Chondrocyte (in vitro differentiated cells): ENCODE results near the gene LPP. TPM values are rescaled to one million over a fixed set of nuclear protein-coding genes. Genes with fewer than 3 reads are reported as not detected.

Experiments
- DNase-seq: peaks from one replicate; pipeline ENCODE4 v3.0.0; 2021; ENCODE audit warnings: mixed read lengths, low spot score
- H3K27ac Mint-ChIP-seq: one replicate; pipeline ENCODE4 v1.8.0; 2021; ENCODE audit warnings: mild to moderate bottlenecking, moderate library complexity, mixed read lengths; ENCODE audit not compliant: unreplicated experiment
- H3K27me3 Mint-ChIP-seq: 2 replicates; pipeline ENCODE4 v1.8.0; 2021; ENCODE audit warnings: low read depth, mixed read lengths
- H3K36me3 Mint-ChIP-seq: 2 replicates; pipeline ENCODE4 v1.8.0; 2021; ENCODE audit warnings: low read depth, mixed read lengths
- H3K4me1 Mint-ChIP-seq: 2 replicates; pipeline ENCODE4 v1.8.0; 2021; ENCODE audit warnings: low read depth, mild to moderate bottlenecking, mixed read lengths
- H3K4me3 Mint-ChIP-seq: one replicate; pipeline ENCODE4 v1.8.0; 2021; ENCODE audit warnings: mild to moderate bottlenecking, moderate library complexity, mixed read lengths; ENCODE audit not compliant: unreplicated experiment
- H3K9me3 Mint-ChIP-seq: 2 replicates; pipeline ENCODE4 v1.8.0; 2021; ENCODE audit warnings: low read depth, mixed read lengths
- total RNA-seq: library from RNA; stranded (reverse); gene quantifications from 3 replicates; pipeline ENCODE4 v1.2.1, GENCODE V29; 2021
- TF ChIP-seq, protein P1 (sequence below): fragments of 200-600 bp; sonication (generic); IDR thresholded peaks from 2 replicates; pipeline ENCODE4 v1.5.0; 2021; ENCODE audit warnings: antibody characterized with exemption, mild to moderate bottlenecking, moderate library complexity

LPP gene
- total RNA-seq, 1 donor from 2014 or later = 295 TPM

DNA sequence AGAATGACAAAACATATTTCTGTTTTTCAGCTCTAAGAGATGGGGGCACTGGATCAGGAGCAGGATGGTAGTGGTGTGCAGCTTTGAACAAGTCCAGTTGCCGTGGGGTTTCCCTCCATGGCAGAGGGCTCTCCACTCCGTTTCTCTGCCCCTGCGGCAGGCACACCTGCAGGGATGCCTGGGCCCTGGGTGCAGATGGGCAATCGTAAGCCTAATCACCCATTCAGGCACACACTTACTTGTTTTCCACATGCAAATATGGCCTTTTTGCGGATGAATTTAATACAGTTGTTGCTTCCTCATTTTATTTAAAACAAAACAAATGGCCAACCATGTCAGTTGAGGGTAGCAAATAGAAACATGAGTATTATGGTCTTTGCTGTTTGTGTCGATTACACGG, 85.1 kb downstream of the LPP start:
- H3K4me1 Mint-ChIP-seq = peaks cover 83% of the 10 kb centered on the region
- H3K9me3 Mint-ChIP-seq = no peaks in the 10 kb centered on the region
- TF ChIP-seq, protein P1, sequence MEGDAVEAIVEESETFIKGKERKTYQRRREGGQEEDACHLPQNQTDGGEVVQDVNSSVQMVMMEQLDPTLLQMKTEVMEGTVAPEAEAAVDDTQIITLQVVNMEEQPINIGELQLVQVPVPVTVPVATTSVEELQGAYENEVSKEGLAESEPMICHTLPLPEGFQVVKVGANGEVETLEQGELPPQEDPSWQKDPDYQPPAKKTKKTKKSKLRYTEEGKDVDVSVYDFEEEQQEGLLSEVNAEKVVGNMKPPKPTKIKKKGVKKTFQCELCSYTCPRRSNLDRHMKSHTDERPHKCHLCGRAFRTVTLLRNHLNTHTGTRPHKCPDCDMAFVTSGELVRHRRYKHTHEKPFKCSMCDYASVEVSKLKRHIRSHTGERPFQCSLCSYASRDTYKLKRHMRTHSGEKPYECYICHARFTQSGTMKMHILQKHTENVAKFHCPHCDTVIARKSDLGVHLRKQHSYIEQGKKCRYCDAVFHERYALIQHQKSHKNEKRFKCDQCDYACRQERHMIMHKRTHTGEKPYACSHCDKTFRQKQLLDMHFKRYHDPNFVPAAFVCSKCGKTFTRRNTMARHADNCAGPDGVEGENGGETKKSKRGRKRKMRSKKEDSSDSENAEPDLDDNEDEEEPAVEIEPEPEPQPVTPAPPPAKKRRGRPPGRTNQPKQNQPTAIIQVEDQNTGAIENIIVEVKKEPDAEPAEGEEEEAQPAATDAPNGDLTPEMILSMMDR = no peak

DNA sequence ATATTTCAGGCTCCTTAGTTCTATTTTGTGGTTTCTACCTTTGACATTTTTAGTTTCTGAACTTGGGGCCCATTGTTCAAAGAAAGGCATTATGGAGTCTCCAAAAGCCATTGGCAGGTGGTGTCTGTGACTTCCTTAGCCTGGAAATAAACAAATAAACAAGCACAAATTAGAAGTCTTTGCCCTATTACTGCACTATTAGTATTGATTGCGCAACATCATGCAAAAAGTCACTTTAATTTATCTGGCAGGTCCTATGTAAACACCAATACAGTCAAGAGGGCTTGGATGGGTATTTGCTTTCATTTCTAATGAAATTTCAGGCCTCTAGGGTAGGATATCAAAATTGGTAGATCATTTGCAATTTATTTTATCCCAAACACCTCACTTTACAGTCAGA, 85.6 kb downstream of the LPP start:
- Mint-ChIP-seq H3K4me1 (peaks cover 83% of the 10 kb centered on the region), H3K36me3 (peaks cover 9% of the 10 kb centered on the region), H3K4me3 (no peak overlapping the region), H3K9me3 (no peaks in the 10 kb centered on the region), H3K27me3 (no peaks in the 10 kb centered on the region), H3K27ac (no peak overlapping the region)
- DNase-seq = no peak
- TF ChIP-seq, protein P1 = no peak

More for the DNA sequence above, 85.1 kb downstream of the LPP start:
- DNase-seq = no peak
- Mint-ChIP-seq H3K36me3 (peaks cover 10% of the 10 kb centered on the region), H3K27ac (no peak overlapping the region), H3K4me3 (no peak overlapping the region), H3K27me3 (no peaks in the 10 kb centered on the region)

GRCh38 chr3:188240189-188240981, 86.4 kb downstream of the LPP start:
- Mint-ChIP-seq H3K27ac (peak overlapping the region; percentile 29), H3K36me3 (peaks cover 4% of the 10 kb centered on the region), H3K4me3 (no peak overlapping the region), H3K9me3 (no peaks in the 10 kb centered on the region), H3K27me3 (no peaks in the 10 kb centered on the region), H3K4me1 (peaks cover 83% of the 10 kb centered on the region)
- DNase-seq = no peak
- TF ChIP-seq, protein P1 = no peak

DNA sequence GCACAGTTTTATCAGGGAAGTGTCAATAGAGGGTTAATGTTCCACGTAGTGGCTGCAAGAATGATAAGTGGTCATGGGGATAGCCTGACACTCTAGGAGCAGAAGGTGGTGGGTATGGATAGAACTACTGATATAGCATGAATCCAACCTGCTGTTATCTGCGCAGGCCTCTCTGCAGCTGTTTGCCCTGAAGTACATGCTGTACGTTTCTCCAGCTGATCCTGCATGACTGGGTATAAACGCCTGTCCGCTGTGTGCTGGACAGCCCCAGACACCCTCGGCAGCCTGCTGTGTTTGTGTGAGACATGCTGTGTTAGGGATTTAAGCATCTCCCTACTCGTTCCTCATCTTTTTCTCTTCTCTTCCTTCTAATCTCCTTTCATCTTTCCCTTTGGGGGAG, 87.1 kb downstream of the LPP start:
- peaks cover 85% of the 10 kb centered on the region for H3K4me1 Mint-ChIP-seq
- TF ChIP-seq, protein P1 = no peak
- peak overlapping the region; percentile 89 for H3K27ac Mint-ChIP-seq
- H3K9me3 Mint-ChIP-seq = no peaks in the 10 kb centered on the region
- no peak overlapping the region for H3K4me3 Mint-ChIP-seq
- no peak for DNase-seq
- H3K36me3 Mint-ChIP-seq = peaks cover 4% of the 10 kb centered on the region
- no peaks in the 10 kb centered on the region for H3K27me3 Mint-ChIP-seq

GRCh38 chr3:188241883-188242282, 87.9 kb downstream of the LPP start:
- Mint-ChIP-seq H3K9me3 (no peaks in the 10 kb centered on the region), H3K4me1 (peaks cover 86% of the 10 kb centered on the region), H3K27ac (peak overlapping the region; percentile 89), H3K36me3 (peaks cover 4% of the 10 kb centered on the region), H3K4me3 (no peak overlapping the region), H3K27me3 (no peaks in the 10 kb centered on the region)
- TF ChIP-seq, protein P1 = no peak
- no peak for DNase-seq
